A549 (cell line): ENCODE results near the gene ITPA. TPM values are rescaled to one million over a fixed set of nuclear protein-coding genes. Genes with fewer than 3 reads are reported as not detected.

ENCODE experiments used
- ATAC-seq, 2 experiments: fragments of 200-7000 bp in 1 of 2; fragments of >200 bp in 1 of 2; cut with Nextera tagmentation in 1 of 2; cut with Tn5 transposase in 1 of 2; 3 replicates each; pipeline versions ENCODE4 v1.8.0 to v1.9.1; 2018 to 2020; ENCODE audit warnings: mild to moderate bottlenecking in 1 of 2, moderate library complexity in 1 of 2
- CTCF ChIA-PET: fragments of 300-600 bp; sonication (Branson Sonifier 250); formaldehyde crosslinking; extraction: SDS; loops from one replicate; lab custom pipeline; 2021; ENCODE audit warnings: antibody characterized with exemption, inconsistent platforms; lab: Yijun Ruan, JAX
- POLR2A ChIA-PET: fragments of 350-600 bp; formaldehyde crosslinking; extraction: SDS; loops from one replicate; lab custom pipeline; 2021; ENCODE audit warnings: antibody characterized with exemption, inconsistent platforms; lab: Yijun Ruan, JAX
- DNase-seq, 2 experiments: peaks; one replicate each; pipeline versions ENCODE4 v3.0.0 to v3.0.0-alpha.2; 2011 to 2016; ENCODE audit warnings: low read depth in 1 of 2, low spot score in 1 of 2
- FAIRE-seq: peaks from 2 replicates; lab custom pipeline; 2011; peaks lifted over from hg19 to GRCh38; lab: Jason Lieb, UNC
- H3K27ac ChIP-seq, 2 experiments: fragments of >200 bp; sonication (Bioruptor Twin); formaldehyde crosslinking; 3 replicates each; pipeline ENCODE4 v1.5.1; 2016 to 2017
- H3K4me1 ChIP-seq: fragments of >200 bp; sonication (Bioruptor Twin); formaldehyde crosslinking; 3 replicates; pipeline ENCODE4 v1.6.1; 2016
- H3K4me2 ChIP-seq: fragments of >200 bp; sonication (Bioruptor Twin); formaldehyde crosslinking; 3 replicates; pipeline ENCODE4 v1.6.1; 2016
- H3K4me3 ChIP-seq: fragments of >200 bp; sonication (Bioruptor Twin); formaldehyde crosslinking; 3 replicates; pipeline ENCODE4 v1.5.1; 2016
- H3K9me3 ChIP-seq: fragments of >200 bp; sonication (Bioruptor Twin); formaldehyde crosslinking; 3 replicates; pipeline ENCODE4 v1.6.1; 2016
- ATOH8 ChIP-seq: fragments of 250-450 bp; sonication (Bioruptor Pico); IDR thresholded peaks from 2 replicates; pipeline ENCODE4 v1.5.0; 2020; ENCODE audit warnings: low read depth, mild to moderate bottlenecking, moderate library complexity
- BHLHE40 ChIP-seq: IDR thresholded peaks from 2 replicates; pipeline ENCODE4 v1.6.1; 2012; ENCODE audit warnings: low read depth, low read length, inconsistent platforms
- CHD4 ChIP-seq: fragments of 200-600 bp; sonication (generic); IDR thresholded peaks from 2 replicates; pipeline ENCODE4 v1.6.1; 2016; ENCODE audit warnings: antibody characterized with exemption, mild to moderate bottlenecking, borderline replicate concordance
- EHF ChIP-seq: fragments of 250-450 bp; sonication (Bioruptor Pico); IDR thresholded peaks from 2 replicates; pipeline ENCODE4 v1.5.0; 2020; ENCODE audit warnings: mild to moderate bottlenecking
- EP300 ChIP-seq, 2 experiments: fragments of >200 bp; sonication (Bioruptor Twin); formaldehyde crosslinking; IDR thresholded peaks; 2 replicates in 1 of 2; 3 replicates in 1 of 2; pipeline ENCODE4 v1.6.1; 2016 to 2017
- FOSL2 ChIP-seq, 2 experiments: fragments of 450-650 bp in 1 of 2; fragments of >200 bp in 1 of 2; sonication (Bioruptor Twin) in 1 of 2; formaldehyde crosslinking; IDR thresholded peaks; 2 replicates each; pipeline versions ENCODE4 v1.5.0 to v1.6.1; 2016 to 2020; ENCODE audit warnings: mild to moderate bottlenecking in 1 of 2, moderate library complexity in 1 of 2
- FOXS1 ChIP-seq: fragments of 250-450 bp; sonication (Bioruptor Pico); IDR thresholded peaks from 2 replicates; pipeline ENCODE4 v1.5.0; 2020; ENCODE audit warnings: mild to moderate bottlenecking, moderate library complexity
- HEYL ChIP-seq: fragments of 250-450 bp; sonication (Bioruptor Pico); IDR thresholded peaks from 2 replicates; pipeline ENCODE4 v1.8.0; 2021; ENCODE audit warnings: mild to moderate bottlenecking, moderate library complexity
- HOXB13 ChIP-seq: fragments of 250-450 bp; sonication (Bioruptor Pico); IDR thresholded peaks from 2 replicates; pipeline ENCODE4 v1.5.0; 2020; ENCODE audit warnings: low read depth, mild to moderate bottlenecking, moderate library complexity
- JUN ChIP-seq, 2 experiments: fragments of >200 bp; sonication (Bioruptor Twin); formaldehyde crosslinking; IDR thresholded peaks; 2 replicates in 1 of 2; 3 replicates in 1 of 2; pipeline ENCODE4 v1.6.1; 2016 to 2017
- JUNB ChIP-seq: fragments of >200 bp; sonication (Bioruptor Twin); formaldehyde crosslinking; IDR thresholded peaks from 2 replicates; pipeline ENCODE4 v1.6.1; 2016
- KDM5A ChIP-seq: fragments of 200-600 bp; sonication (generic); IDR thresholded peaks from 2 replicates; pipeline ENCODE4 v1.6.1; 2016; ENCODE audit warnings: antibody characterized with exemption, mild to moderate bottlenecking
- MAFK ChIP-seq: fragments of 450-650 bp; IDR thresholded peaks from 2 replicates; pipeline ENCODE4 v1.6.1; 2014; ENCODE audit not compliant: partially characterized antibody
- NFE2L2 ChIP-seq: fragments of 150-350 bp; conservative IDR thresholded peaks from 2 replicates; pipeline ENCODE4 v1.6.1; 2014; ENCODE audit warnings: low read length
- NR3C1 ChIP-seq: fragments of >200 bp; sonication (Bioruptor Twin); formaldehyde crosslinking; IDR thresholded peaks from 3 replicates; pipeline ENCODE4 v1.6.1; 2017
- POLR2A ChIP-seq: IDR thresholded peaks from 2 replicates; pipeline ENCODE4 v1.6.1; 2012; ENCODE audit warnings: mild to moderate bottlenecking, low read length
- RAD21 ChIP-seq, 2 experiments: fragments of >200 bp in 1 of 2; sonication (Bioruptor Twin) in 1 of 2; formaldehyde crosslinking in 1 of 2; IDR thresholded peaks in 1 of 2; conservative IDR thresholded peaks in 1 of 2; 2 replicates in 1 of 2; 3 replicates in 1 of 2; pipeline ENCODE4 v1.6.1; 2012 to 2018; ENCODE audit warnings: inconsistent platforms in 1 of 2
- RFX5 ChIP-seq: fragments of 450-650 bp; IDR thresholded peaks from 2 replicates; pipeline ENCODE4 v1.7.1; 2014; ENCODE audit warnings: antibody characterized with exemption, mild to moderate bottlenecking, moderate library complexity
- SREBF2 ChIP-seq: fragments of 450-650 bp; IDR thresholded peaks from 2 replicates; pipeline ENCODE4 v1.6.1; 2014; ENCODE audit warnings: mild to moderate bottlenecking, moderate library complexity
- TFCP2L1 ChIP-seq: fragments of 250-450 bp; sonication (Bioruptor Pico); IDR thresholded peaks from 2 replicates; pipeline ENCODE4 v1.5.0; 2021; ENCODE audit warnings: mild to moderate bottlenecking
- ZFP36 ChIP-seq: fragments of 450-650 bp; IDR thresholded peaks from 2 replicates; pipeline ENCODE4 v1.6.1; 2014; ENCODE audit warnings: borderline replicate concordance; ENCODE audit not compliant: partially characterized antibody
- WGBS: methylation state at CpG from one replicate; pipeline ENCODE4 v1.1.6; 2017; ENCODE audit errors: missing lambda C conversion rate; 5-methylcytosine and 5-hydroxymethylcytosine counted together
- polyA plus RNA-seq, 4 experiments: library from polyadenylated mRNA; depleted of rRNA in 3 of 4; stranded (reverse); fragments of >200 nt; fragmentation: RNase III in 1 of 4; extraction: RNeasy Plus Mini Kit Qiagen cat#74134 plus additional on column Dnase treatment in 1 of 4; gene quantifications; 2 replicates in 3 of 4; 3 replicates in 1 of 4; pipeline ENCODE4 v1.2.3, GENCODE V29; 2011 to 2017
- TF ChIP-seq, protein P1 (sequence below): fragments of >200 bp; sonication (Bioruptor Twin); formaldehyde crosslinking; IDR thresholded peaks from 2 replicates; pipeline ENCODE4 v1.6.1; 2016

ITPA gene
- polyA plus RNA-seq, 2 of the 4 experiments (the other 2 are of a cell fraction), result 54.0 to 106 TPM

DNA sequence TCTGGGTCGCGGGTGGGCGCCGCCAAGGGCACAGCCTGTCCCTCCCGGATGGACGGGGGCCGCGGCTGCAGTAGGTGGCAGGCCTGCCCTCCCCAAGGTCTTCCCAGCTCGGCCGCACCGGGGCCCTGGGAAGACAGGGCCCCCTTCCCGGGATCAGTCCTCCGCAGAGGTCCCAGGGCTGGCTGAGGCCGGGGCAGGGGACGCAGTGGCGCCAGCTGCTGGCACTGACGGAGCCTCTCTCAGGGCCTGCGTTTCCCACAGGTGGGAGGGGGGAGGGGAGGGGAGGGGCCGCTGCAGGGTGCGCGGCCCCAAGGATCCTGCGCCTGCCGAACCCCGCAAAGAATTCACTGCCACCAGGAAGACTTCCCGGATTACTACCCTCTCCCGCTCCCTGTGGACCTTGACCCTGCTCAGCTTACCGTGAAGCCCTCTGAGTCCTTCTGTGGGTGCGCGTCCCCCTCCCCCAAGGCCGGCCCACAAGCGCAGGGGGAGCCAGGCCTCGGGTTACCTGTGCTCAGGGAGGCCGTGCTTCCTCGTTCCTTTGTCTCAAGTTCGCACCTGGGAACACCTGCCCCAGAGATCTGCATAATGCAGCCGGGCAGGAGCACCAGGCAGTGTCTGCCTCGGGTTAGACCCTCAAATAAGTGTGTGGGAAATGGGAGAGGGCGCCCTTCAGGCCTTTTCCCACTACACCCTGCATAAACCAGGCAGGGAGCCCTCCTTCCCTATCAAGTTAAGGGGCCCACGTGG lies 41.0 kb upstream of the ITPA start:
- FAIRE-seq (no peak), DNase-seq (no peak), ATAC-seq (no peak)
- ChIA-PET POLR2A (no interaction called here), CTCF (no interaction called here)
- Histone ChIP-seq H3K4me3 (no peak overlapping the region), H3K4me1 (peaks cover 8% of the 10 kb centered on the region), H3K9me3 (no peaks in the 10 kb centered on the region), H3K4me2 (no peak overlapping the region), H3K27ac (no peak overlapping the region)
- 76% methylated on average over 21 of the region's 39 CpGs for WGBS
- TF ChIP-seq HOXB13 (no peak), EP300 (IDR thresholded peaks at IDR 0.05) (no peak), RFX5 (no peak), CHD4 (no peak), FOSL2 (IDR thresholded peaks at IDR 0.05) (no peak), FOSL2 (CRISPR knock-in tag; IDR thresholded peaks at IDR 0.05) (no peak)
- TF ChIP-seq, protein P1, sequence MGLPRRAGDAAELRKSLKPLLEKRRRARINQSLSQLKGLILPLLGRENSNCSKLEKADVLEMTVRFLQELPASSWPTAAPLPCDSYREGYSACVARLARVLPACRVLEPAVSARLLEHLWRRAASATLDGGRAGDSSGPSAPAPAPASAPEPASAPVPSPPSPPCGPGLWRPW, result no peak

GRCh38 chr20:3168829-3169590 lies 40.3 kb upstream of the ITPA start:
- Histone ChIP-seq H3K4me3 (no peak overlapping the region), H3K4me2 (no peak overlapping the region), H3K4me1 (peaks cover 8% of the 10 kb centered on the region), H3K27ac (no peak overlapping the region), H3K9me3 (no peaks in the 10 kb centered on the region)
- 84% methylated on average over 7 of the region's 7 CpGs for WGBS
- FAIRE-seq (no peak), ATAC-seq (no peak), DNase-seq (no peak)
- TF ChIP-seq EHF (CRISPR knock-in tag), result no peak
- no peak for TF ChIP-seq FOSL2 (IDR thresholded peaks at IDR 0.05)
- no peak for TF ChIP-seq FOSL2 (CRISPR knock-in tag; IDR thresholded peaks at IDR 0.05)
- no peak for TF ChIP-seq NFE2L2
- no peak for TF ChIP-seq ZFP36
- TF ChIP-seq JUN (IDR thresholded peaks at IDR 0.05), result no peak
- no peak for TF ChIP-seq BHLHE40
- no peak for TF ChIP-seq SREBF2
- TF ChIP-seq RFX5, result no peak
- TF ChIP-seq ATOH8, result no peak
- TF ChIP-seq JUNB, result no peak
- TF ChIP-seq POLR2A, result no peak
- no peak for TF ChIP-seq MAFK
- no peak for TF ChIP-seq RAD21 (conservative IDR thresholded peaks at IDR 0.05 in 1 of 2, IDR thresholded peaks at IDR 0.05 in 1 of 2)
- no peak for TF ChIP-seq KDM5A
- no peak for TF ChIP-seq FOXS1 (CRISPR knock-in tag)
- no peak for TF ChIP-seq NR3C1
- TF ChIP-seq HEYL (CRISPR knock-in tag), result no peak
- no peak for TF ChIP-seq TFCP2L1 (CRISPR knock-in tag)
- POLR2A ChIA-PET, result no interaction called here
- CTCF ChIA-PET, result interaction anchor here (1.1 kb wide), 1 partner anchor 9 kb away, joined by 4 read pairs; no protein-coding TSS in a partner anchor
